ENCODE results near the gene DALRD3. TPM values are rescaled to one million over a fixed set of nuclear protein-coding genes. Genes with fewer than 3 reads are reported as not detected.
A peak's percentile ranks its signal among the peaks of the same experiment; 100 is the strongest.

Gene DALRD3
- total and polyA plus RNA-seq, 2 donors: 26.7 to 28.3 TPM

DNA sequence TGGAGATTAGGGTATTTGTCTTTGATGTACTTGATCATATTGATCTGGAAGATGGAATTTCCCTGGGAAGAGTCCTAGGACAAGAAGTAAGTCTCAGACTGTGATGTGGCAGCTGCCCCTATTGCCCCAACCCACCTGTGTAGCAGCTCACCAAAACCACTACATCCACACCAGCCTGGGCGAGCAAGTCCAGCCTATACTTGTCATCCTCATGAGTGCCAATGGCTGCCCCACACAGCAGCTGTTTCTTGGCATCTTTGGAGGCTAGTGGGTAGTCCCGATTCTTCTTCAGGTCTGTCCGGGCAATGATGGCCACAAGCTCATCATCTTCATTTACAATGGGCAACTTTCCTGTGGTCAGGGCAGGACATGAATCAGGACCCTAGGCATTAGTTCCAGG, 8.2 kb upstream of the DALRD3 start:
- 95% methylated on average over 3 of the region's 3 CpGs for WGBS
- no peak overlapping the region for H3K4me3 ChIP-seq (ENCODE audit: low read depth, low read length)
- H3K36me3 ChIP-seq (ENCODE audit: insufficient read depth): peaks cover 4% of the 10 kb centered on the region
- H3K4me1 ChIP-seq (ENCODE audit: insufficient read depth): no peaks in the 10 kb centered on the region
- no peak overlapping the region for H3K27ac ChIP-seq (ENCODE audit: low read depth)
- no peak for DNase-seq (ENCODE audit: extremely low spot score)

DNA sequence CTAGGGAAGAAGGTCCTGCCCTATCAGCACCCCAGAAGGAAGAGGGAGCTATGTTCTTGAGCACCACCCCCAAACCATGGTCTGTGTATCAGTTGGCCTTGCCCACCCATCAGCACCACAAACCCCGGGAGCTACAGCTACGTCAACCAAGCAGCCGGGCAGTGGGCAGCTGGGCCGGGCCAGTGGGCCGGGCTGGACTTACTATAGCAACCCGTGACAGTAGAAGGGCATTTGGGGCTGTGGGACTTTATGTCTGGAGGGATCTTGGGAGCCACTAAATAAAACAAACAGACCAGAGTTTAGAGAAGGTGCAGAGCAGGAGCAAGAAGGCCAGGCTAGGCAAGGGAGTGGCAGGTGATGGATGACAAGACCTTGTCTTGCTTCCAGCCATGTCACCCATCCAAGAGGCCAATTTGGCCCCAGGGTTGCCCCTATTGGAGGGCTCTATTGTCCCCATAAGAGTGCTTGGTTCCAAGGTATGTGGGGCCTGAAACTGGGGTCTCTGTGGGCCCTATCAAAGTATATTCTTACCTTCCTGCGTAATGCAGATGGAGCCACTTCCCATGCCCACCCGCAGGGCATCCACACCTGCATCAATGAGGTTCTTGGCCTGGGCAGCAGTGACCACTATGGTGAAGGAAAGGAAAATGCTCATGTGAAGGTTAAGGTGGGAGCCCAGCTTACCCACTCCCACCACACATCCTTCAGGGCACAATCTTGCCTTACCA, 7.6 kb upstream of the DALRD3 start:
- 84% methylated on average over 8 of the region's 8 CpGs for WGBS
- no peaks in the 10 kb centered on the region for H3K4me1 ChIP-seq (ENCODE audit: insufficient read depth)
- peaks cover 4% of the 10 kb centered on the region for H3K36me3 ChIP-seq (ENCODE audit: insufficient read depth)

DNA sequence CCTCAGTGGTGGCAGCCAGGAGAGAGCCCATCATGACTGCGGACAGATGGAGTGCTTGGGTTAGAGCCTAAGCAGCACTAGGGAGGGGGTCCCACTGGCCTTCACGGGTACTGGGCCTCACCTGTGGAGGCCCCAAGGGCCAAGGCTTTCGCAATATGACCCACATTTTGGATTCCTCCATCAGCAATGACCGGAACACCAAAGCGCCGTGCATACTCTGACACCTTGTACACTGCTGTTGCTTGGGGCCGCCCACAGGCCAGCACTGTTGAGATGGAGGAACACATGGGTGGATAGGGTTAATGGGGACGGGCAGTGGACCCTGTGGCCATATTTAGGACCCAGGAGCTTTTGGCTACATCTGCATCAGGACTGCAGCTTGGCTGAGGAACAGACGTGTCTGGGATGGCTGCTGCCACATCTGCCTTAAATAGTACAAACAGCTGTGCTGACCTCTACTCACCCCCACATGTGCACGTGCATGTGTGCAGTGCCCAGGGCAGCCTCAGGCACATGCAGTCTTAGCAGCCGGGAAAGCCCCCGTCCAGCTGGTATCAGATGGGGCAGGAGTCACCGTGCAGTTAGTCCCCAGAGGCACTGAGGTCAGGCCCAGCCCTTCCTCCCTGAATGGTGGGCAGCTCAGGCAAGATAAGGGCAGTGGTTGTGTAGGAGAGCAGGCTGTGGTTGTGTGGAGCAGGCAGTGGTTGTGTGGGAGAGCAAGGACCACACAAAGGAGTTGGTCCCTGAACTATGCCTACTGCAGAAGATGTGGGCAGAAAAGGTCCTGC, 6.8 kb upstream of the DALRD3 start:
- 67% methylated on average over 13 of the region's 13 CpGs for WGBS
- Histone ChIP-seq H3K27ac (ENCODE audit: low read depth) (no peak overlapping the region), H3K4me3 (ENCODE audit: low read depth, low read length) (no peak overlapping the region), H3K4me1 (ENCODE audit: insufficient read depth) (no peaks in the 10 kb centered on the region), H3K36me3 (ENCODE audit: insufficient read depth) (peaks cover 4% of the 10 kb centered on the region)
- DNase-seq (ENCODE audit: extremely low spot score): no peak

More for the DNA sequence above, 7.6 kb upstream of the DALRD3 start:
- Histone ChIP-seq H3K27ac (ENCODE audit: low read depth) (no peak overlapping the region), H3K4me3 (ENCODE audit: low read depth, low read length) (no peak overlapping the region)
- no peak for DNase-seq (ENCODE audit: extremely low spot score)

DNA sequence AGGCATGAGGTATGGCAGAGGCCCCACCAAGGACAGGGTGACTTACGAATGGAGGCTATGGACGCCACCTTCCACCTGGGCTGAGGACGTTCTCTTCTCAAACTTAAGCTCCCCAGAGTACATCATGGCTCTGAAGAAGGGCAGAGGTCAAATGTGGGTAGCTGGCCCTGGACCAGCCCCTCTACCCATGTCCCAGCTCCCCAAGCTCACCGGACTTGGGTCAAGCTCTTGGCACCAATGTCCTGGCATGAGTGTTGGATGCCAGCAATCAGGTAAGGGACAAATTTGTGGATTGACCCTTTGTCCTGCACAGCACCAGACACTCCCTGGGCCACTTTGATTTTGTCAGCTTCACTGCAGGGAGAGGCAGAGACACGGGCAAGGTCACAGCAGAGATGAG, 6.1 kb upstream of the DALRD3 start:
- Histone ChIP-seq H3K36me3 (ENCODE audit: insufficient read depth) (peaks cover 4% of the 10 kb centered on the region), H3K4me3 (ENCODE audit: low read depth, low read length) (no peak overlapping the region), H3K27ac (ENCODE audit: low read depth) (no peak overlapping the region), H3K4me1 (ENCODE audit: insufficient read depth) (no peaks in the 10 kb centered on the region)
- no peak for DNase-seq (ENCODE audit: extremely low spot score)
- WGBS: 75% methylated on average over 5 of the region's 5 CpGs

DNA sequence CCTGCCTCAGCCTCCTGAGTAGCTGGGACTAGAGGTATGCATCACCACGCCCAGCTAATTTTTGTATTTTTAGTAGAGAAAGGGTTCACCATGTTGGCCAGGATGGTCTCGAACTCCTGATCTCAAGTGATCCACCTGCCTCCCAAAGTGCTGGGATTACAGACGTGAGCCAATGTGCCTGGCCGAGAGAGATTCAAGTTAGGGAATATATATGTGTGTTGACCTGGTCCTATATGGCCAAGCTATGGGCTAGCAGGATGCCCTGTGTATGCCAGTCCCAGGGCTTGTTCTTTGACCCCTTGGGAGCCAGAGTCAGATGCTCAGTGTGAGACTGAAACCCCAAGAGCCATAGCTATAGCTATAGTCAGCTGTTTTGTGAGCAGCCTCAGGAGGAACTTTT, 5.4 kb upstream of the DALRD3 start:
- H3K4me3 ChIP-seq (ENCODE audit: low read depth, low read length): no peak overlapping the region
- WGBS: 90% methylated on average over 4 of the region's 4 CpGs
- peaks cover 4% of the 10 kb centered on the region for H3K36me3 ChIP-seq (ENCODE audit: insufficient read depth)
- no peaks in the 10 kb centered on the region for H3K4me1 ChIP-seq (ENCODE audit: insufficient read depth)
- DNase-seq (ENCODE audit: extremely low spot score): no peak
- no peak overlapping the region for H3K27ac ChIP-seq (ENCODE audit: low read depth)

DNA sequence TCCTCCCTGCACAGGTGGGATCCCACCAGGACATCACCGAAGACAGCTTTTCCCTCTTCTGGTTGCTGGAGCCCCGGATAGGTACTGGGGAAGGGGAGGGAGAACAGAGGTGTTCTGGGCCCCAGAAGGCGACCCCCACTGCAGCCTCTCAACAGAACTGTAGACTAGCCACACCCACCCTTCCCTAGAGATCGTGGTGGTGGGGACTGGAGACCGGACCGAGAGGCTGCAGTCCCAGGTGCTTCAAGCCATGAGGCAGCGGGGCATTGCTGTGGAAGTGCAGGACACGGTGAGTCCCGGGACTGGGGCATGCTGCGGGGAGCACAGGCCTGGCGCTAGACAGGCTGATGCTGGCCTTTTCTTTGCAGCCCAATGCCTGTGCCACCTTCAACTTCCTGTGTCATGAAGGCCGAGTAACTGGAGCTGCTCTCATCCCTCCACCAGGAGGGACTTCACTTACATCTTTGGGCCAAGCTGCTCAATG, 4.3 kb upstream of the DALRD3 start:
- 25% methylated on average over 12 of the region's 12 CpGs for WGBS
- no peak for DNase-seq (ENCODE audit: extremely low spot score)
- Histone ChIP-seq H3K4me1 (ENCODE audit: insufficient read depth) (no peaks in the 10 kb centered on the region), H3K4me3 (ENCODE audit: low read depth, low read length) (peak overlapping the region; percentile 59), H3K27ac (ENCODE audit: low read depth) (peak overlapping the region; percentile 94), H3K36me3 (ENCODE audit: insufficient read depth) (peaks cover 4% of the 10 kb centered on the region)

DNA sequence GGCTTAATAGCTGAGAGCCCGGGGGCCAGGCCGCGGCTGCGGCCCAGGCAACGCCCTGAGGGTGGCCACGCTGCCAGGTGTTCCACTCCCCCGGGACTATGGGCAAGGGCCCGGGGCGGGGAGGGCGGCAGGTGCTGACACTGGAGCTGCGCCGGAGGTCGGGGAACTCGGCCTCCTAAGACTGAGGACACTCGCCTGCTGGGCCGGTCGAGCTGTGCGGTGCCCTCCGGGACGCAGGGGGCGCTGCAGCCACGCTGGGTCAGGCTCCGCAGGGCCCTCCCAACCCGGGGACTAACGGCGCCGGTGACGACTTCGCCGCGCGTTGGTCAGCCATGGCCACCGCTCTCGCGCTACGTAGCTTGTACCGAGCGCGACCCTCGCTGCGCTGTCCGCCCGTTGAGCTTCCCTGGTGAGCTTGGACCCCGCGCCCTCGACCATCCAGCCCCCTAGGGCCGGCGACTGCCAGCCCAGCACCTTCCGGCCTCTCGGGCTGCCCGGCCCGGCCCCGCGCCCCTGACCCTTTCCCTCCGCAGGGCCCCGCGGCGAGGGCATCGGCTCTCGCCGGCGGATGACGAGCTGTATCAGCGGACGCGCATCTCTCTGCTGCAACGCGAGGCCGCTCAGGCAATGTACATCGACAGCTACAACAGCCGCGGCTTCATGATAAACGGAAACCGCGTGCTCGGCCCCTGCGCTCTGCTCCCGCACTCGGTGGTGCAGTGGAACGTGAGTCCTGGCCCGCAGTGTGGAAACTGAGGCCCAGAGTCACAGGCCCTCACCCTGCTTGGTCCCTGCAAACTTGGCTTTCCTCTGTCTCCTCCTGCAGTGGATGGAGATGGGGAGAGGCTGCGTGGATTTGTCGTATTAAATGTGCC, 3.7 kb upstream of the DALRD3 start, which contains the start of gene NDUFAF3:
NDUFAF3 (plus strand) TSS at position 309 of the 875 bp plus-strand sequence; CDS start at position 333, 24 bp downstream.
- peaks cover 4% of the 10 kb centered on the region for H3K36me3 ChIP-seq (ENCODE audit: insufficient read depth)
- no peaks in the 10 kb centered on the region for H3K4me1 ChIP-seq (ENCODE audit: insufficient read depth)
- DNase-seq (ENCODE audit: extremely low spot score): peak; percentile 57
- WGBS: under 1% methylated on average over 83 of the region's 83 CpGs
- peak within 1 kb of the TSS; percentile 97 for H3K27ac ChIP-seq (ENCODE audit: low read depth)
- peak within 1 kb of the TSS; percentile 64 for H3K4me3 ChIP-seq (ENCODE audit: low read depth, low read length)

DNA sequence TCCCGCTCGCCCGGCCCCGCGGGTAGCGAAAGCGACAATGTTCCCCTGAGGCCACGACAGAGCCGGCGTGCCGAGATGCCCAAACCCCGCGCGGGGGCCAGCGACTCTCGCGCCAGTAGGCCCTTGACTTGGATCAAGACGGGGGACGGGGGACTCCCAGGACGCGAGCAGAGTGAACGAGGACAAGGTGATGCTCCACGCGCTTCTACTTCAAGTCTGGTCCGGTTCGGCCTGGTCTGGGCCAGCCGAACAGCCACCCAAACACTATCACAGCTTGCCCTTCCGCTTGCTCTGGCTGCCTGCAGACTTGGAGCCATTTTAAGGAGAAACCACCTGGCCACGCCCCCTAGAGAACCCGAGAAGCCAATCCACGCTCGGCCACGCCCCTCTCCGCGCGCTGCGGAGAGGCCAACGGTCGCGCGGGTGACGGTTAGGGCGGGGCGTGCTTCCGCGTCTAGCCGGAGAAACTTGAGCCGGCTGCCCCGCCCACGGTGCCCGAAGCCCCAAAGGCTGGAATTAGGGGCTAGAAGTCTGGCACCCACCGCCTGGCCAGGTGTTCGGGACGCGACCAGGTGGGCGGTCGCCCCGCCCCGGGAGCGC, 2.9 kb upstream of the DALRD3 start:
- WGBS: under 1% methylated on average over 60 of the region's 60 CpGs
- peak overlapping the region; percentile 97 for H3K27ac ChIP-seq (ENCODE audit: low read depth)
- H3K36me3 ChIP-seq (ENCODE audit: insufficient read depth): peaks cover 4% of the 10 kb centered on the region
- no peaks in the 10 kb centered on the region for H3K4me1 ChIP-seq (ENCODE audit: insufficient read depth)
- peak overlapping the region; percentile 64 for H3K4me3 ChIP-seq (ENCODE audit: low read depth, low read length)
- DNase-seq (ENCODE audit: extremely low spot score): peak; percentile 96

DNA sequence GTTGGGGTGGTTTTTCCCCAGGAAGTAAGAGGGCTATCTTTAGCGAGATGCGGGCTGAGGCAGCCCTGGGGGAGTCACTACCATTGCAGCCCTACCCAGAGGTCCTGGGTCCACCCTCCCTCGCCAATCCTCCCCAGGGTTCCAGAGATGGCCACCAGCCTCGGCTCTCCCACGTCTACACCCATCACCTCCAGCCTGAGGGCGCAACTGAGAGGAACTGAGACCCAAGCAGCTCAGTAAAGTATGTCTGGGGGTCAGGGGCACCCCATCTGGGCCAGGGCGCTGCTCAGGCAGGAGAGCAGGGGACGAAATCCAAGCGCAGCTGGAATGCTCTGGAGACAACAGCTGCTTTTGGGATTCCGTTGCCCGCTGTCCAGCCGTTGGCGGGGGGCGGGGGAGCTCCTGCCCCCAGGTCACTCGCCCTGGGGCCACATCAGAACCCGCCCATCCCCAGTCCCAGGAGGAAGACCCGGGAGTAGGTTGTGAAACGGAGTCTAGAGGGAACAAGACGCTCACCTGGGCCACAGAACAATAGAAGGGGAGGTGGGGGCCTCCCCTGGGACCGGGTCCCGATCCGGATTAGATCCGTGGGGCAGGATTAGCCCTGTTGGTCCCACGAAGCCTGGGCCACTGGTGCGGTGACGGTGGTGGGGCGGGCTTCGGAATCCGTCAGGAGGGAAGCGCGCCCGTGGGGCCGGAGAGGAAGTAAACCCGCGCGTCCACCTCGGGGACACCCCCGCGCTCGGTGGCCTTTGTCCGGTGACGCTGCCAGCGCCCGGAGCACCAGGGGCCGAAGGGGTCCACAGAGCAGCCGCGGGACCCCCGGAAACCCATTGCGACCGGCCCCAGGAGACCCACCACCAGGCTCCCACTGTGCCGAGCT, 2.2 kb upstream of the DALRD3 start:
- peaks cover 7% of the 10 kb centered on the region for H3K36me3 ChIP-seq (ENCODE audit: insufficient read depth)
- peak overlapping the region; percentile 97 for H3K27ac ChIP-seq (ENCODE audit: low read depth)
- H3K4me1 ChIP-seq (ENCODE audit: insufficient read depth): no peaks in the 10 kb centered on the region
- peak overlapping the region; percentile 64 for H3K4me3 ChIP-seq (ENCODE audit: low read depth, low read length)
- WGBS: 2% methylated on average over 51 of the region's 51 CpGs
- no peak for DNase-seq (ENCODE audit: extremely low spot score)

DNA sequence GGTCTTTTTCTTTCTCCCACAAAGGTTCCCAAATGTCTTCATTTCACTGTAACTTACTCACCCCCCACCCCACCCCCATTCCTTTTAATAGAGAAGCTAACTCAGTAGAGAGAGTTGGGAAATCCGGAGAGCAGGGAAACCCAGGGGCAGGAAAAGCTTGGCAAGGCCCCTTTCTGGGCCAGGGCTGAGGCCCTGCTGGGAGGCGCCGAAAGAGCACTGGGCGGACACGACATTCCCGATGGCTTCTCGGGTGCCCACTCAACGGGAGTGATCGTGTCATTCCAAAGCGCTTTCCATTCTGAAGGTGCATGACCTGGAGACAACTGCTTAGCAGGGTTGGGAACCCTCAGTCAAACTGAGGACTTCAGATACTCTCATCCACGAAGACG, 1.6 kb upstream of the DALRD3 start:
- H3K4me1 ChIP-seq (ENCODE audit: insufficient read depth): no peaks in the 10 kb centered on the region
- no peak overlapping the region for H3K4me3 ChIP-seq (ENCODE audit: low read depth, low read length)
- WGBS: 44% methylated on average over 12 of the region's 12 CpGs
- H3K36me3 ChIP-seq (ENCODE audit: insufficient read depth): peaks cover 7% of the 10 kb centered on the region
- peak overlapping the region; percentile 97 for H3K27ac ChIP-seq (ENCODE audit: low read depth)
- DNase-seq (ENCODE audit: extremely low spot score): no peak

DNA sequence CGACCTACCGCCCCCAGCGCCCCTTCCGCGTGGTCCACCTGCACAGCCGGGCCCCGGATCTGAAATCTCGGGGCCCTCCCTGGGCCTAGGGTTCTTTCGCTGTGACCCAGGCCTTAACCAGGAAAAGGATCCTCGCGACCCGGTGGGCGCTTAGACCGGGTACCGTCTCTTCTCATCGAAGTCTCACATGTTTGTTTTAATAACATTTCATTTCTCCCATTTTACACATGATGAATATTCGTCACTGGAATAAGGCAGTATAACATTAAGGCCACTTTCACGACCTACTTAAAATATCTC, 277 bp upstream of the DALRD3 start:
- DNase-seq (ENCODE audit: extremely low spot score): no peak
- Histone ChIP-seq H3K27ac (ENCODE audit: low read depth) (peak overlapping the region; percentile 77), H3K4me1 (ENCODE audit: insufficient read depth) (no peaks in the 10 kb centered on the region), H3K4me3 (ENCODE audit: low read depth, low read length) (peak overlapping the region; percentile 77), H3K36me3 (ENCODE audit: insufficient read depth) (peaks cover 10% of the 10 kb centered on the region)
- 2% methylated on average over 18 of the region's 18 CpGs for WGBS

DNA sequence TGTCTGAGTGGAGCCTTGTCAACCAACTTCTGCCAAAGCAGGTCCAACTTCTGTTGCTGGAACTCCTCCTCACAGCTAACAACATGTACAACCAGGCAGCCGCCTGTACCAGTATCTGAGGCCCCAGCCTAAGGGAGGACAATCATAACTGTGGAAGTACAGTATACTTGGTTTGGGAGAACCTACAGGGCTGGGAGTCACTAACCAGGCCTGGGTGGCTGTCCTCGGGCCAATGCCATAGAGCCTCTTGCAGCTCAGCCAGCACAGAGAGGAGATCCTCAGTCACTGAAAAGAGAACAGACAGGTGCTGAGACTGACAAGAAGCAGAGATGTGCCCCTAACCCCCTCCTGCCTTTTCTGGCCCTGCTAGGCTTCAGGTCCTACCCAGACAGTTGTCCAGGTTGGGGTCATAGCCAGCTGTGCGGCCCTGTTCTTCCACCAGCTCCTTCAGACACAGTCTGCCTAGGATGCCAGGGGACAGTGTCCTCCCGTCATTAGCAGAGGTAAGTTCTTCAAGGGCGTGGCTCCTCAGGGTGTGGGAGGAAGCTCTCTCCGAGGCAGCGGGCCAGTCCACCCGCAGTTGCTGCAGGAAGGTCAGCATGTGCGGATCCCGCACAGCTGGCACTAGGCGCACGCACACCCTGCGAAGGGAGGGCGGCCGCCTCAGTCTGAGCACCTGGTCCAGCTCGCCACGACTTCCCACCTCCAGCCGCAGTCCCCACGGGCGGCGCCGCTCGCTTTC, 980 bp downstream of the DALRD3 start:
- DNase-seq (ENCODE audit: extremely low spot score): no peak

More for the DNA sequence above, 980 bp downstream of the DALRD3 start:
- WGBS: 8% methylated on average over 23 of the region's 23 CpGs
- Histone ChIP-seq H3K4me1 (ENCODE audit: insufficient read depth) (no peaks in the 10 kb centered on the region), H3K36me3 (ENCODE audit: insufficient read depth) (peaks cover 10% of the 10 kb centered on the region), H3K27ac (ENCODE audit: low read depth) (peak overlapping the region; percentile 14), H3K4me3 (ENCODE audit: low read depth, low read length) (peak overlapping the region; percentile 77)

Data from urinary bladder (tissue), 4 donors.